ENCODE results near the gene POC1B.
A peak's percentile ranks its signal among the peaks of the same experiment; 100 is the strongest.
"Not testable (repeated sequence)": the region's sequence is repeated elsewhere in the genome, so short reads cannot be mapped to it uniquely, and the experiment has no call there.

The POC1B gene

DNA sequence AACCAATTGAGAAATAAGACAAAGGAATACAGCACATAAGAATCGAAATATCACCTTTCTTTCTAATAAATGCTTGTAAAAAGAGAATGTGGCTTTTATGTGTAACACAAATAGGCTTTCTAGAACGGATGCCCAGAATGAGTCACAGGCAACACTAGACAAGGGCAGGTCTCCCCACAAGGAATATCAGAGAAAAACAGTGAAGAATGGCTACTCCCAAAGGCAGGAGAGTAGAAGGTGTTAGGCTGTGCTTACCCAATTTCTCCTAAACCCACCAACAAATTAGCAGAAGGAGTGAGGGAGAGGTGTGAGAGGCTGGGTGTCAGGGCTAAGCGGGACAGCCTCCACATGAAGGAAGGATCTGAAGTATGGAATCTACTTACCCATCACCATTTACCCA is 56.5 kb downstream of the POC1B start:
- Mint-ChIP-seq H3K27me3 (no peaks in the 10 kb centered on the region), H3K4me1 (ENCODE audit: low read depth) (peaks cover 73% of the 10 kb centered on the region), H3K9me3 (no peaks in the 10 kb centered on the region), H3K36me3 (ENCODE audit: low read depth) (peaks cover 6% of the 10 kb centered on the region), H3K4me3 (peak overlapping the region; percentile 68), H3K27ac (peak overlapping the region; percentile 69)

DNA sequence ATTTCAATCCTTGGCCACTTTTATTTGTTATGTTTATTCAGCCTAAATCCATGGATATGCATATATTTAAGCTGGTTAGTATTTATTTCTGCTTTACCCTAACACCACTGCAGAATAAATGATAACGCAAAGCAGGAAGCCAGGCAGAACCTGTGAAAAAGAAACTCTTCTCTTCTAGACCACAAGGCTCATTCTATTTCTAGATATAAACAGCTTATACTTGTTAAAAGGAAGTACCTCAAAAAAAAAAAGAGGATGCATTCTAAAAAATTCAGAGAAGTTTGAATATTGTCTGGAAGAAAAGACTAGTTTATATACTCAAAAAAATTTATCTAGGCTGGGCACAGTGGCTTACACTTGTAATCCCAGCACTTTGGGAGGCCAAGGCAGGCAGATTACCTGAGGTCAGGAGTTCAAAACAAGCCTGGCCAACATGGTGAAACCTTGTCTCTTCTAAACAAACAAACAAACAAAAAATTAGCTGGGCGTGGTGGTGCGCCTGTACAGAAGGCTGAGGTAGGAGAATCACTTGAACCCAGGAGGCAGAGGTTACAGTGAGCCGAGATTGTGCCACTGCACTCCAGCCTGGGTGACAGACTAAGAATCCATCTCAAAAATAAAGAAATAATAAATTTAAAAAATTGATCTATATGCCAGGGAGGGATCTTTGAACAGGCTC is 57.1 kb downstream of the POC1B start:
- Mint-ChIP-seq H3K4me3 (peak overlapping the region; percentile 68), H3K27ac (peak overlapping the region; percentile 80), H3K36me3 (ENCODE audit: low read depth) (peaks cover 6% of the 10 kb centered on the region), H3K27me3 (no peaks in the 10 kb centered on the region), H3K9me3 (no peaks in the 10 kb centered on the region), H3K4me1 (ENCODE audit: low read depth) (peaks cover 70% of the 10 kb centered on the region)

GRCh38 chr12:89468017-89468416 is 57.8 kb downstream of the POC1B start:
- H3K36me3 Mint-ChIP-seq (ENCODE audit: low read depth): peaks cover 12% of the 10 kb centered on the region
- peaks cover 70% of the 10 kb centered on the region for H3K4me1 Mint-ChIP-seq (ENCODE audit: low read depth)
- H3K27me3 Mint-ChIP-seq: no peaks in the 10 kb centered on the region
- peak overlapping the region; percentile 19 for H3K27ac Mint-ChIP-seq
- peak overlapping the region; percentile 53 for H3K4me3 Mint-ChIP-seq
- H3K9me3 Mint-ChIP-seq: no peaks in the 10 kb centered on the region

DNA sequence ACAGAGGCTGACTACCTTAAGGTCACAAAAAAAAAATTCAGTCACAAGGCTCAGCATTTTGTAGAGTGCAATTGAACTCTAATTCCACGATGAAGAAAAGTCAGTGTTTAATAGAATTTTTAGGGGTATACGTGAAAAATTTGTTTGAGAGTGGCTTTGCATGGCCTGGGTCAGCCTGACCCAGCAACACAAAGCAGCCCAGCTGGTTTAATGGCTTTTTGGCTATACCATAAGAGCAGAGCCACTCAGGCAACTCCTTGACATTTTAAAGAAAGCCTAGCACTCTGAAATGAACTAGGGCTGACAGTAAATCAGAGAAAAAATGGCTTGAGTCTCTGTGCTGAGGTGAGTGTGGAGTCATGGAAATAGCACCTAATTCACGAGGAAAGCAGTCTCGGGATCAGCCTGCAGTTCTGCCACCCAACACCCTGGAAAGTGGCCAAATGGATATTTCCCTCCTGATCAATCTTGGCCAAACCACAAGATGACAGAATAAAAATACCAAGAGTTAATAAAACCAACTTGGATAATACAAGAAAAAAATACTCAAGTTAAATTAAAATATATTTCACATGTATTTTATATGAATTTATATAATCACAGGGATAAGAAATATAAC is 60.8 kb downstream of the POC1B start:
- H3K9me3 Mint-ChIP-seq: no peaks in the 10 kb centered on the region
- peaks cover 62% of the 10 kb centered on the region for H3K4me1 Mint-ChIP-seq (ENCODE audit: low read depth)
- peak overlapping the region; percentile 27 for H3K27ac Mint-ChIP-seq

DNA sequence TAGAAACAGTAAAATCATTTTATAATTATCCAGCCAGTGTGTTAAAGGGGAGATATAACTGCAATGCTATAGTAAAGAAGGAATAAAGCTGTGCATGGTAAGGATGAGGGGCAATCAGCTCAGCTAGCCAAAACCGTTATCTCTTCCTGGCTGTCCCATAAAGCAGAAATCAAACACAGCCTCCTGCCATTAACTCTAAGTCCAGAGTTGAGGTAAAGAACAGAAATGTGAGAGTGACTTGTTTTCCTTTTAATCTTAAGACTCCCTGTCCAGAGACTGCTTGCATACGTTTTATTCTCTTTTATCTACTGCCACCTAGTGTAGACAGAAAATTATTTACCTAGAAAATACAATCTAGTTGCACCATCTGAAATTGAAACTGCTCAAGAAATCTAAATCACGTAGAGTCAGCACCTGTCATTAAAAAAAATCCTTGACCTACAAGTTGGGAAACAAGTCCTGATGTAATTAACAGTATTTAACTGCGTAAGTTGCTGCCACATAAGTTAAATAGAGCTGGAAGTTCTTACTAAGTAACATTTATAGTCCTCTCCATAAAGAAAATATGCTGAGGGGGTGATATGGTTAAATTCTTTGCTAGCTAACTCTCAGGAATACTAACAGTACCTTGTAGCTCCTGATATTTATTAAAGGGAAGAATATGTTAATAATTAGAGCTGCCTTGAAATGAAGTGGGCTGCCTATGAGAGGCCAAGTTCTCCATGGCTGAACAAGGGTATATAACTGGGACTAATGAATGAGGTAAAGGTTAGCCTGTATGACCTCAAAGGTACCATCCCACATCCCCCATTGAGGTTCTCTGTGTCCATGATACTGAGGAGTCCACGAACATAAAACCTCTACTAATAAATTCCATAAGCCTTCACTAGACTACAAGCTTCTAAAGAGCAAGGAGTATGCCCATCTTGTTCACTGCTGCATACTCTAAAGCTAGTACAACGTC is 63.9 kb downstream of the POC1B start:
- Mint-ChIP-seq H3K4me3 (peak overlapping the region; percentile 61), H3K27me3 (no peaks in the 10 kb centered on the region), H3K27ac (no peak overlapping the region), H3K9me3 (no peaks in the 10 kb centered on the region), H3K36me3 (ENCODE audit: low read depth) (peaks cover 23% of the 10 kb centered on the region), H3K4me1 (ENCODE audit: low read depth) (peaks cover 35% of the 10 kb centered on the region)

More for the DNA sequence above, 60.8 kb downstream of the POC1B start:
- Mint-ChIP-seq H3K36me3 (ENCODE audit: low read depth) (peaks cover 9% of the 10 kb centered on the region), H3K27me3 (no peaks in the 10 kb centered on the region), H3K4me3 (no peak overlapping the region)

DNA sequence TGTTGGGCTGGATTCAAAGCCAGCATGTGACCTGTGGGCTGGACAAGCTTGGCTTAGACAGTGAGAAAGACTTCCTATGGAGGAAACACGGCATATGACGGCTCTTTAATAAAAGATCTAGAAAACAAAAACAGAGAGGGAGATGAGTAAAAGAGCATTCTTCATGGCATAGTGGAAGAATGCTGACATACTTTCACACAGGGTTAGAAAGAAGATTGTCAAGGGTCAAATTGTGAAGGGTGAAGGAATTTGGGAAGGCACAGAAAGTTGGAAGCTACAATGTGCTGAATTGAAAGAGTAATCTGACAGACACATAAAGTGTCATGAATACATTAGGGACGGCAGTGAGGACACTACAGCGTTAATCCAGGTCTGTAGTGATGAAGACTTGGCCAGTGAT is 64.7 kb downstream of the POC1B start:
- no peak overlapping the region for H3K27ac Mint-ChIP-seq
- H3K4me1 Mint-ChIP-seq (ENCODE audit: low read depth): peaks cover 29% of the 10 kb centered on the region
- peaks cover 26% of the 10 kb centered on the region for H3K36me3 Mint-ChIP-seq (ENCODE audit: low read depth)
- H3K27me3 Mint-ChIP-seq: no peaks in the 10 kb centered on the region
- no peak overlapping the region for H3K4me3 Mint-ChIP-seq
- H3K9me3 Mint-ChIP-seq: no peaks in the 10 kb centered on the region

DNA sequence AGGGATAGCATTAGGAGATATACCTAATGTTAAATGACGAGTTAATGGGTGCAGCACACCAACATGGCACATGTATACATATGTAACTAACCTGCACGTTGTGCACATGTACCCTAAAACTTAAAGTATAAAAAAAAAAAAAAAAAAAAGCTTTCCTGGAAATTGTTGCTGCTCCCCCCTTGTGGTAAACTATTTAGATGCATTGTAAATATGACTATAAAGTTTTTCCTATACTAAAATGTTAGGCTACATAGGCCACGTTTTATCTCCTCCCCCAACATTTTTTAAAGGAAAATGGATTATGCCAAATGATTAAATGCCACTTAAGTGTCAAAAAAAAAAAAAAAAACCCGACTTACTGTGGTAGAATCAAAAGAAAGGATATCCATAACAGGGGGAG is 66.6 kb downstream of the POC1B start:
- not testable (repeated sequence) for H3K27ac Mint-ChIP-seq, H3K27me3 Mint-ChIP-seq
- peaks cover 32% of the 10 kb centered on the region for H3K36me3 Mint-ChIP-seq (ENCODE audit: low read depth)

DNA sequence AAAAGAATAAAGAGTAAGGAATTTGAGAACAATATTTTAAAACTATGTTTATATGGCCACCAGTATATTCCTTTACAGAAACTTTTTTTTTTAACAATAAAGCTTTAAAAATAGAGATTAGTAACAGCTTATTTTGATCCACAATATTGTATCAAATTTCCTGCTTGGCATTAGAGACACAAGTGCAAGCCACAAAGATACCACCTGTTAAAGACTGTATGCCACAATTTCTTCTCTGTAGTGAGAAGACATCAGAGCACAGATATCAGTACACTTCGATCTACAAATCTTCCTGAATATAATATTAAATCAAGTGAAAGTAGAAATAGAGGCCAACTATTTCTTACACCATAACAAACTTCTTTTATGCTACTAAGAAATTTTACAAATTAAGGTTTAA is 69.3 kb downstream of the POC1B start:
- no peak overlapping the region for H3K27ac Mint-ChIP-seq
- H3K36me3 Mint-ChIP-seq (ENCODE audit: low read depth): peaks cover 29% of the 10 kb centered on the region
- no peaks in the 10 kb centered on the region for H3K9me3 Mint-ChIP-seq
- H3K4me1 Mint-ChIP-seq (ENCODE audit: low read depth): peaks cover 10% of the 10 kb centered on the region
- H3K27me3 Mint-ChIP-seq: no peaks in the 10 kb centered on the region
- no peak overlapping the region for H3K4me3 Mint-ChIP-seq

More for the DNA sequence above, 66.6 kb downstream of the POC1B start:
- H3K4me1 Mint-ChIP-seq (ENCODE audit: low read depth): peaks cover 22% of the 10 kb centered on the region
- not testable (repeated sequence) for H3K9me3 Mint-ChIP-seq, H3K4me3 Mint-ChIP-seq

GRCh38 chr12:89454080-89454848 is 71.6 kb downstream of the POC1B start:
- Mint-ChIP-seq H3K9me3 (no peaks in the 10 kb centered on the region), H3K36me3 (ENCODE audit: low read depth) (peaks cover 37% of the 10 kb centered on the region), H3K4me1 (ENCODE audit: low read depth) (peaks cover 3% of the 10 kb centered on the region), H3K27ac (peak overlapping the region; percentile 4), H3K27me3 (no peaks in the 10 kb centered on the region), H3K4me3 (no peak overlapping the region)

DNA sequence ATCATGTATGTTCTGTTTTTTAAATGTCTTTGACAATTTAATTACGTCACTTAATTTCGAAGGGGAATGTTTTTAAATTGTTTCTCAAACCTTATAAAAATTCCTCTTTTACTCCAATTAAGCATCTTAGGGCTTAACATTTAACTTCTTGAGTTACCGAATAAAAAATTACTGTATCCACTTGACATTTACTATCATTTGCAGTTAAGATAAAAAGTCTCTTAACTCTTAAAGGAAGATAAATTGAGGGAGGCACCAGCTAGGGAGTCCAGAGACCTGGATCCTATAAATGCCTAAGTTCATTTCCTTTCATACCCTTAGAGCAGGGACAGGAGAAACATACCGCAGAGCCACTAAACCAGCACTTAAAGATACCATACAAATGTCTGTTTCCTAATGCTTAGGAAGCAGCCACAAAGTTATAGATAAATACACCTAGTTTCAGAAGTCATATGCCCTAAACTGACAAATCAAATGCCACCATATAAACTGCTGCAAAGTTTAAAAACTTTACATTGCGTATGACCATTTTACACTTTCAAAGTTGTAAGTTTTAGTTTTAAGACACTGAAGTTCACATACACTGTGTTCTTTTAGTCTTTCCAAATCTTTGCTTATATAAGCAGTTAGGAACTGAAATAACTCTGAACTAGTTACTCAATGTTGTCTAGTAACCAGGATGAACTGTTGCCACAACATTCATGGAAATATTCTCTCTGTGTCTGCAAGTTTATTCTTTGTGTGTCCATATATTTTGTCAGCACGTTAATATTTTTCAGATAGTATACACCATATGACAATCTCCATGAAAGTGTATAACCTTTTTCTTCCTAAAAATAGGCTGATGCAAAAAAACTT is 72.5 kb downstream of the POC1B start:
- Mint-ChIP-seq H3K27ac (no peak overlapping the region), H3K4me3 (no peak overlapping the region), H3K4me1 (ENCODE audit: low read depth) (peaks cover 3% of the 10 kb centered on the region), H3K27me3 (no peaks in the 10 kb centered on the region), H3K36me3 (ENCODE audit: low read depth) (peaks cover 34% of the 10 kb centered on the region), H3K9me3 (no peaks in the 10 kb centered on the region)

GRCh38 chr12:89451841-89452251 is 74.0 kb downstream of the POC1B start:
- Mint-ChIP-seq H3K27ac (no peak overlapping the region), H3K9me3 (no peaks in the 10 kb centered on the region), H3K4me1 (ENCODE audit: low read depth) (peaks cover under 1% of the 10 kb centered on the region), H3K4me3 (no peak overlapping the region), H3K27me3 (no peaks in the 10 kb centered on the region), H3K36me3 (ENCODE audit: low read depth) (peaks cover 31% of the 10 kb centered on the region)

- Mint-ChIP-seq H3K4me3 (no peak overlapping the region), H3K36me3 (ENCODE audit: low read depth) (peaks cover 34% of the 10 kb centered on the region), H3K27me3 (no peaks in the 10 kb centered on the region), H3K9me3 (no peaks in the 10 kb centered on the region), H3K4me1 (ENCODE audit: low read depth) (no peaks in the 10 kb centered on the region), H3K27ac (no peak overlapping the region)
Measured at GRCh38 chr12:89450907-89451306, 74.9 kb downstream of the POC1B start.

DNA sequence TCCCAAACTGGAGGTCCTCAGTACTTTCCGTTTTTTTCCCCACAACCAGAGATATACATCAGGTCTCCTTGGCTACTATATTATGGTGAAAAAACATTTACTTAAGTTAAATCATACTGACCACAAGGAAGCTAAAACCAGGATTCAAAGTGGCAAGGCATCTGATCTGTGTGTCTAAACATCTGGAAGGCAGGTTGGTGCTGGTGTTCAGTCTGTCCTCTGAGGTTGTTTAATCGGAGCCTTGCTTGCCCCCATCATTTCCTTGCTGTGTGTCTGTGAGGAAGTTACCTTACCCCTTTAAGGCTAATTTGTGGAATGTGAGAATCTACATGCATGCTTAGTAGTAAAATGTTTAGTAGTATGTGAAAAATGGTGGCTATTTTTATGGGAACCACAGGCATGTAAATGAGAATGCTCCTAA is 76.9 kb downstream of the POC1B start:
- no peaks in the 10 kb centered on the region for H3K9me3 Mint-ChIP-seq
- no peak overlapping the region for H3K4me3 Mint-ChIP-seq
- no peaks in the 10 kb centered on the region for H3K4me1 Mint-ChIP-seq (ENCODE audit: low read depth)

DNA sequence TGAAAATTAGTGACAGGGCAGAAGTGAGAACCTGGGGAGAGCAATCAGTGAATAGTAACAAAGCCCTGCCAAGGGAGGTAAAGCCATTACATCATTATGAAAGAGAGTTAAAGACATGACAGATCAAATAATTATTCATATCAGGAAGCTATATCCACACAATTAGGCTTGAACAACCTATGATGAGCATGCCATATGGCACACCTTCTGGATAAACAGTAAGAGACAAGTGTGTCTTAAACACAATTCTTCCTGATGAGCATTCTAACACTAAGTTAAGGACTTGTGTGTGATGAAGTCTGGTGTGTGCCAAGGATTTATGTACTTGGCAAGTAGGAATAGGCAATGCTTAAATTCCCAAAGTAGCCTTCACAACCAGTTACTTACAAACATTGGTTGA is 77.3 kb downstream of the POC1B start:
- Mint-ChIP-seq H3K4me1 (ENCODE audit: low read depth) (no peaks in the 10 kb centered on the region), H3K27me3 (no peaks in the 10 kb centered on the region), H3K9me3 (no peaks in the 10 kb centered on the region), H3K4me3 (no peak overlapping the region), H3K27ac (no peak overlapping the region), H3K36me3 (ENCODE audit: low read depth) (peaks cover 34% of the 10 kb centered on the region)

More for the DNA sequence above, 76.9 kb downstream of the POC1B start:
- no peaks in the 10 kb centered on the region for H3K27me3 Mint-ChIP-seq
- peaks cover 34% of the 10 kb centered on the region for H3K36me3 Mint-ChIP-seq (ENCODE audit: low read depth)
- H3K27ac Mint-ChIP-seq: no peak overlapping the region

Data from stimulated activated naive CD8-positive, alpha-beta T cell treated with anti-CD3 and anti-CD28 coated beads, Interleukin-15, Interleukin-2, amounts not matched to agents 100 ng/mL and 50 ng/mL, for 24 hours (primary cell).